IPS-NIHi7 (cell line): ENCODE results near the gene MYOT.

Experiments used
- DNase-seq: peaks from one replicate; pipeline ENCODE4 v3.0.0; 2012; ENCODE audit warnings: mixed read lengths; ENCODE audit errors: extremely low spot score

The MYOT gene

DNA sequence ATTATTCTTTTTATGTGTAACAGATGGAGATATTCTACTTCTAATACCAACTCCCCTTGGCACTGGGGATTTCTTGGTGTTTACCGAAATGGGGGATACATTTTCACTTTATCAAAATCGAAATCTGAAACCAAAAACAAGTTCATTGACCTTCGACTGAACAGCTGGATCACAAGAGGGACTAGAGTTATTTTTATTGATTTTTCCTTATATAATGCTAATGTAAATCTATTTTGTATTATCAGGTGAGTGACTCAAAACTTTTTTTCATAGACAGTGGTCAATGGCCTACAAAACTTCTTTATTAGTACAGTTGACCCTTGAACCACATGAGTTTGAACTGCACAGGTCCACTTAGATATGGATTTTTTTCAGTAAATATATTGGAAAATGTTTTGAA, 31.8 kb downstream of the MYOT start:
- no peak for DNase-seq

DNA sequence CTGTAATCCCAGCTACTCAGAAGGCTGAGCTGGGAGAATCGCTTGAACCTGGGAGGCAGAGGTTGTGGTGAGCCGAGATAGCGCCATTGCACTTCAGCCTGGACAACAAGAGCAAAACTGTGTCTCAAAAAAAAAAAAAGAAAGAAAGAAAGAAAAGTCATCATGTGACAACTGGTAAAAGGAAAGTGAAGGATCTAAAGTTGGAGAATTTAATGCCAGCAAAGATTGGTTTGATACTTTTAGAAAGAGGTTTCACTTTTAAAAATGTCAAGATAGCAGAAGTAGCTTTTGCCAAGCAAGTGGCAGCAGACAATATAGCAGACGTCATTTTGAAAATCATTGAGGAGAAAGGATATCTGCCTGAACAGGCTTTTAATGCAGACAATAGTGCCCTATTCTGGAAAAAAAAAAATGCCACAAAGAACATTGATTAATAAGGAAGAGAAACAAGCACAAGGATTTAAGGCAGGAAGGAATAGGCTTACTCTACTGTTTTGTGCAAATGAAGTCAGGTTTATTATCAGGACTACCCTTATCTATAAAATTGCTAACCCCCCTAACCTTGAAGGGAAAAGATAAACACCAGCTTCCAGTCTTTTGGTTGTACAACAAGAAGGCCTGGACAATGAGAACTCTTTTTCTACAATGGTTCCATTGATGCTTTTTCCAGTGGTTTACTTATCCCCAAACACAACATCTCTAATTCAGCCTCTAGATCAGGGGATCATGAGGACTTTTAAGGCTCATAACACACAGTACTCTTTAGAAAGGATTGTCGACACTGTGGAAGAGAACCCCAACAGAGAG, 33.6 kb downstream of the MYOT start:
- DNase-seq = no peak

DNA sequence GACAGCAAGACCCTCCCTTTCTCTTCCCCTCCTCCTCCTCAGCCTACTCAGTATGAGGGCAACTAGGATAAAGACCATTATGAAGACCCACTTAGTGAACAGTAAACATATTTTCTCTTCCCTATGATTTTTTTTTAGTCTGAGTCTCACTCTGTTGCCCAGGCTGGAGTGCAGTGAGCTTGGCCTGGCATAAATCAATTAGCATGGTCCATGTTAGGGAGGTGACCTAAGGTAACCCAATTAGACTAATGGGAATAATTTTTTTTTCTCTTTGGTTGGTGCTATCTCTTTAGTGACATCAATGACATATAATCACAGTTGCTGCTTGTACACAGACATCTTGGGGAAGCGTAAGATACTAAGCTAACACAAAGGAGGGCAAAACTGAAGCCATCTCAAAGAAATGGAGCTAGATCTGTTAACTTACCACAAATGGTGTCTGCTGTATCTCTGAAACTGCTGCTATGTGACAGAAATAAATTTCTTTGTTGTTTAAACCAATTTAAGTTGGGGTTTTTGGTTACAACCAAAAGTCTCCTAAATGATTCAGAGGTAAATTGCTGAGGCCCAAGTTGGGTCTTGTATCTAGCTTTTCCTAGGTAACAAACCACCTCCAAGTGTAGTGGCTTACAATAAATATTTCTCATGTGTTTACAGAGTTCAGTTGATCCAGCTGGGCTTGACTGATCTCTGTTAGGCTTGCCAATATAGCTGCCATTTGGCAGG, 34.9 kb downstream of the MYOT start:
- DNase-seq = no peak

DNA sequence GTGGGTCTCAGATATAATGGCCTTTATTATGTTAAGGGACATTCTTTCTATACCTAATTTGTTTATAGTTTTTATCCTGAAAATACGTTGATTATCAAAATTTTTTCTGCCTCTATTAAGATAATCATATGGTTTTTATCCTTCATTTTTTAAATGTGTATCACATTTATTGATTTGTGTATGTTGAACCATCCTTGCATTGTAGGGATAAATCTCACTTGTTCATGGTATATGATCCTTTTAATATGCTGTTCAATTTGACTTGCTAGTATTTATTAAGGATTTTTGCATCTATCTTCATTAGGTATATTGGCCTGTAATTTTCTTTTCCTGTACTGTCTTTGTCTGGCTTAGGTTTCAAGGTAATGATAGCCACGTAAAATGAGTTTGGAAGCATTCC, 47.1 kb downstream of the MYOT start:
- DNase-seq = no peak

DNA sequence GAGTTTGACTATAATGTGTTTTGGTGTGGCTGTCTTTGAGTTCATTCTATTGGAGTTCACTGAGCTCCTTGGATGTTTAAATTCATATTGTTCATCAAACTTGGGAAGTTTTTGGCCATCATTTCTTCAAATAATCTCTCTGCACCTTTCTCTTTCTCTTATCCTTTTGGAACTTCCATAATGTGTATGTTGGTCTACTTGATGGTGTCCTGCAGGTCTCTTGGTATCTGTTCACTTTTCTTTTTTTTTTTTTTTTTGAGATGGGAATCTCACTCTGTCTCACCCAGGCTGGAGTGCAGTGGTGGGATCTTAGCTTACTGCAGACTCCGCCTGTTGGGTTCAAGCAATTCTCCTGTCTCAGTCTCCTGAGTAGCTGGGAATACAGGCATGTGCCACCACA, 49.3 kb downstream of the MYOT start:
- DNase-seq = no peak

DNA sequence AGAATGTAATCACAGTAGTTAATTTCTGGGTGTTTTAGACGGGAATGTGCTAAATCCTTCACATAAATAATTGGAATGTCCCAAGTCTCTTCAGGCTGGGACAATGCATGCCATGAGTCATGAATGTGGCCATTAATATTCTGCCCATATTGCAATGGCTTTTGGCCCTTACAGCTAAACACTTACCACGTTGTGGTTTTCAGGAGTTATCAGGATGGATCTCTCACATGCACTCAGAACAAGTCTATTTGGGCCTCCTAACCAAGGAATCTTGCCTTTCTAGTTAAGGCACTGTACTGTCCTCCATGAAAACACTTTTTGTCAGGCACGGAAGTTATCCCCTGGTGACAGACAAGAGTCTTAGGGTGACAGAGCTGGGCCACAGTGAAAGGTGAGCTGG, 54.3 kb downstream of the MYOT start:
- no peak for DNase-seq

DNA sequence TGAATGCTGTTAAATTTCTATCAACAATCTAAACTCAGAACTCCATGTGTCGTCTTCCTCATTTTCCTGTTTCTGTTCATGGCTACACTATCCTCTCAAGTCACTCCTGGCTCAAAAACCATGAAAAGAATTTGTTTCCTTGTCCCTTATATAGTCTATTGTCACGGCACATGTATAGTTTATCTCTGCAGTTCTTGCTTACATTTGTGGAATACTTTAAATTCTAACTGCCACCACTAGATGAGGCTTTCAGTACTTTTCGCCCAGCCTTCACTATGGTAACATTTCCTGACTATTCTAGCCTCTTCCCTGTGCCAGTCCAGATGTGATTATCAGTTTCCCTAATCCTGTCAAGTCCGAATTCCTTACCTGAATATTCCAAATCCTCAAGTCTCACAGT, 56.2 kb downstream of the MYOT start:
- no peak for DNase-seq

DNA sequence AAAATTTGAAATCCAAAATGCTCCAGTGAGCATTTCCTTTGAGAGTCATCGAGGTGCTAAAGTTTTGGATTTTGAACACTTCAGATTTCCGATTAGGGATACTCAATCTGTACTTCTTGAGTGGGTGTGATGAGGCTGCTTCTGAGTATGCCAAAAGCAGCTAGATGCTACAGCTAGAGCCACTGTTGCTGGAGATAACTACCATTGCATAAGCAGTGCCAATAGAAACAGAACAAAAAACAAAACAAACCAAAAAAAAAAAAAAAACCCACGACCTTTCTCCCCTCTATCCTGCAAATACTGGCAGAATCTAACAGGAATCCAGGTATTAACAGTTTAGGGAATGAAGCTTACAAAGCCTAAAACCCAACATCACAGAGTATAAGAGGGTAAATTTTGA, 65.1 kb downstream of the MYOT start:
- DNase-seq = no peak

DNA sequence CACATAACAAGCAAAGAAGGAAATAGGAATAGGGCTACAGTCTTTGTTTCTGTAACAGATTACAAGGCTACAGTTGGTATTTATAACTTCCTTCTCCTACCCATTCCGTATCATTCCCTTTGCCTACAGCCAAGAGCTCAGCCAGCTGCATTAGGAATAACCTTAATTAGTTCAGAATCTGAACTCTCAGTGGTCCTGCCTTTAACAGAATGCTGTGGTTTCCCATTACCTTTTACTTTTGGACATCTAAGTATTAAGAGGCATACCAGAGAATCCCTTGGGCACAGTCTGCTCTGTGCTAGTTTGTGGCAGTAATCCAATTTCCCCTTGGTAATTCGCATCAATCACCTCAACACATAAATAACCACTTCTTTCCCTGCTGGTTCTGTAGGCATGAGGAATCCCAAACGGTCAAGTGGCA, 65.8 kb downstream of the MYOT start:
- DNase-seq = no peak

DNA sequence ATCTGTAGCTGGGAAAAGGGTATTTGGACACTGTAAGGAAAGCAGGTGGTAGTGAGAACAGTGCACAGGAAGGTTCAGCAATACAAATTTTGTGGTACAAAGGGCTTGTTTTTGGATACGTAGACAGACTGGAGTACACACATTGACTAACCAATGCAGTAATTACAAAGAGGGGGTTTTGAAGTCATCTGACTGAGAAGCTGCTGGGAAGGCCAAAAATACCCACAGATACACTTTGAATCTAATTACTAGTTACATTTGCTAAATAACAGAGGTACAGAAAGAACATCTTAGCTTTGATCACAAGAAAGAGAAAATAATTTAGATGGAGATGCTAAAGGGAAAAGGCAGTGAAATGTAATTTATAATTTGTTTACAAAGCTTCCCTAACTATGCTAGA, 67.5 kb downstream of the MYOT start:
- DNase-seq = no peak

DNA sequence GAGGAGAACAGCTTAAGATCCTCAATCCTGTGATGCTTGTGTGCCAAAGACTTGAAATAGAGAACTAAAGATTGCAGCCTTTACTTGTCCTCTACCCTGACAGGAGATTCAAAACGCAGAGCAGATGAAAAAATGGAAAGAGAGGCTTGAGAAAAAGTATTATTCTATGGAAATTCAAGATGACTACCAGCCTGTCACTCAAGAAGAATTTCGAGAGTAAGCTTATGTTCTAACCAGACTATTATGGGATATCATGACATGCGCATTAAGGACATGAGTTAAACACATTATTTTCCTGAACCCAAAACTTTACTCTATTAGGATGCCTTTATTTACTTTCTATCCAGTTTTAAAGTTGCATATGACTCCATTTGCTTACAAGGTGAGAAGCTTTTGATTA, 68.0 kb downstream of the MYOT start:
- DNase-seq = no peak
